ENCODE data around the gene TUBB3. TPM values are rescaled to one million over a fixed set of nuclear protein-coding genes. Genes with fewer than 3 reads are reported as not detected.

Gene TUBB3
- total RNA-seq, 1 experiment from 2014 or later: 209 TPM

DNA sequence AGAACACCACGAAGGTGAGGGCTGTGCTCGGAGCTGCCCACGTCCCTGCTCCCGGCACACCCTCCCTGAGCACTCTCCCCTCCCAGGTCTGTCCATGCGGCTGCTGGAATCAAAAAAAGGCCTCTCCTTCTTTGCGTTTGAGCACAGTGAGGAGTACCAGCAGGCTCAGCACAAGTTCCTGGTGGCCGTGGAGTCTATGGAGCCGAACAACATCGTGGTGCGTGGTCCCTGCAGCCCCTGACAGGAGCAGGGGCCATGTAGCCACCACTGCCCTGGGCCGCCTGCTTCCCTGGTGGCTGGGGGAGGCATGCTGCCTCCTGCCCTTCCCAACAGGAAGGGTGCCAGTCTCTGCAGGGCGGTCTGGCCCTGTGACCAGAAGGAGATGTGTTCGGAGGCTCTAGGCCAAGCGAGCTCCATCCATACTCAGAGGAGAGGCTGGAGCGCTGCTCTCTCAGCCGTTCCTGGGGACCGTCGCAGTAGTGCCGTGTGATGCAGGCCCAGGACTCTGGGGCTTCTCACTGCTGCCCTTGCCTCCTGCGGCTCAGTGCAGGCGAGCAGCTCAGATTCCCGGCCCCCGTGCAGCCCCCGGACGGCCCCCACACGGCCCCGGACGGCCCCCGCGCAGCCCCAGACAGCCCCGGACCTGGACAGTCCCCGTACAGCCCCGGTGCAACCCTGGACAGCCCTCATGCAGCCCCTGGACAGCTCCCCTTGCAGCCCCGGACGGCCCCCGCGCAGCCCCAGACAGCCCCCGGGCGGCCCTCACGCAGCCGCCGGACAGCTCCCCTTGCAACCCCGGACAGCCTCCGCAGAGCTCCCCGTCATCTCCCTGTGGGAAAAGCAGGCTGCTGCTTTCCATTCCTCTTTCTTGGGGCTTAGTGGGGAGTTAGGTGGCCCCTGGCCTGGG is 29.2 kb upstream of the TUBB3 start:
- POLR2A ChIA-PET: interaction anchor here (1.1 kb wide), 1 partner anchor 21 kb away, joined by 6 read pairs; the partner anchor contains the start of gene TCF25
- TF ChIP-seq, protein P1, sequence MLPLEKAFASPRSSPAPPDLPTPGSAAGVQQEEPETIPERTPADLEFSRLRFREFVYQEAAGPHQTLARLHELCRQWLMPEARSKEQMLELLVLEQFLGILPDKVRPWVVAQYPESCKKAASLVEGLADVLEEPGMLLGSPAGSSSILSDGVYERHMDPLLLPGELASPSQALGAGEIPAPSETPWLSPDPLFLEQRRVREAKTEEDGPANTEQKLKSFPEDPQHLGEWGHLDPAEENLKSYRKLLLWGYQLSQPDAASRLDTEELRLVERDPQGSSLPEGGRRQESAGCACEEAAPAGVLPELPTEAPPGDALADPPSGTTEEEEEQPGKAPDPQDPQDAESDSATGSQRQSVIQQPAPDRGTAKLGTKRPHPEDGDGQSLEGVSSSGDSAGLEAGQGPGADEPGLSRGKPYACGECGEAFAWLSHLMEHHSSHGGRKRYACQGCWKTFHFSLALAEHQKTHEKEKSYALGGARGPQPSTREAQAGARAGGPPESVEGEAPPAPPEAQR (CRISPR knock-in tag; IDR thresholded peaks at IDR 0.05): no peak
- TF ChIP-seq, protein P2, sequence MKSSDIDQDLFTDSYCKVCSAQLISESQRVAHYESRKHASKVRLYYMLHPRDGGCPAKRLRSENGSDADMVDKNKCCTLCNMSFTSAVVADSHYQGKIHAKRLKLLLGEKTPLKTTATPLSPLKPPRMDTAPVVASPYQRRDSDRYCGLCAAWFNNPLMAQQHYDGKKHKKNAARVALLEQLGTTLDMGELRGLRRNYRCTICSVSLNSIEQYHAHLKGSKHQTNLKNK (CRISPR knock-in tag; IDR thresholded peaks at IDR 0.05): no peak
- TF ChIP-seq, protein P3, sequence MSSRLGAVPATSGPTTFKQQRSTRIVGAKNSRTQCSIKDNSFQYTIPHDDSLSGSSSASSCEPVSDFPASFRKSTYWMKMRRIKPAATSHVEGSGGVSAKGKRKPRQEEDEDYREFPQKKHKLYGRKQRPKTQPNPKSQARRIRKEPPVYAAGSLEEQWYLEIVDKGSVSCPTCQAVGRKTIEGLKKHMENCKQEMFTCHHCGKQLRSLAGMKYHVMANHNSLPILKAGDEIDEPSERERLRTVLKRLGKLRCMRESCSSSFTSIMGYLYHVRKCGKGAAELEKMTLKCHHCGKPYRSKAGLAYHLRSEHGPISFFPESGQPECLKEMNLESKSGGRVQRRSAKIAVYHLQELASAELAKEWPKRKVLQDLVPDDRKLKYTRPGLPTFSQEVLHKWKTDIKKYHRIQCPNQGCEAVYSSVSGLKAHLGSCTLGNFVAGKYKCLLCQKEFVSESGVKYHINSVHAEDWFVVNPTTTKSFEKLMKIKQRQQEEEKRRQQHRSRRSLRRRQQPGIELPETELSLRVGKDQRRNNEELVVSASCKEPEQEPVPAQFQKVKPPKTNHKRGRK (CRISPR knock-in tag; IDR thresholded peaks at IDR 0.05; ENCODE audit: borderline replicate concordance): no peak
- TF ChIP-seq NFATC4 (CRISPR knock-in tag; IDR thresholded peaks at IDR 0.05): no peak
- TF ChIP-seq TEAD1 (CRISPR knock-in tag; IDR thresholded peaks at IDR 0.05): no peak
- no peak for TF ChIP-seq PRRX2 (CRISPR knock-in tag; IDR thresholded peaks at IDR 0.05)
- TF ChIP-seq, protein P4, sequence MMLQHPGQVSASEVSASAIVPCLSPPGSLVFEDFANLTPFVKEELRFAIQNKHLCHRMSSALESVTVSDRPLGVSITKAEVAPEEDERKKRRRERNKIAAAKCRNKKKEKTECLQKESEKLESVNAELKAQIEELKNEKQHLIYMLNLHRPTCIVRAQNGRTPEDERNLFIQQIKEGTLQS (CRISPR knock-in tag; conservative IDR thresholded peaks at IDR 0.05): no peak
- TF ChIP-seq TEAD4 (CRISPR knock-in tag; IDR thresholded peaks at IDR 0.05): no peak
- TF ChIP-seq, protein P5, sequence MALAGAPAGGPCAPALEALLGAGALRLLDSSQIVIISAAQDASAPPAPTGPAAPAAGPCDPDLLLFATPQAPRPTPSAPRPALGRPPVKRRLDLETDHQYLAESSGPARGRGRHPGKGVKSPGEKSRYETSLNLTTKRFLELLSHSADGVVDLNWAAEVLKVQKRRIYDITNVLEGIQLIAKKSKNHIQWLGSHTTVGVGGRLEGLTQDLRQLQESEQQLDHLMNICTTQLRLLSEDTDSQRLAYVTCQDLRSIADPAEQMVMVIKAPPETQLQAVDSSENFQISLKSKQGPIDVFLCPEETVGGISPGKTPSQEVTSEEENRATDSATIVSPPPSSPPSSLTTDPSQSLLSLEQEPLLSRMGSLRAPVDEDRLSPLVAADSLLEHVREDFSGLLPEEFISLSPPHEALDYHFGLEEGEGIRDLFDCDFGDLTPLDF (CRISPR knock-in tag; IDR thresholded peaks at IDR 0.05): no peak
- no peak for TF ChIP-seq NR2C2 (CRISPR knock-in tag; IDR thresholded peaks at IDR 0.05)
- TF ChIP-seq, protein P6, sequence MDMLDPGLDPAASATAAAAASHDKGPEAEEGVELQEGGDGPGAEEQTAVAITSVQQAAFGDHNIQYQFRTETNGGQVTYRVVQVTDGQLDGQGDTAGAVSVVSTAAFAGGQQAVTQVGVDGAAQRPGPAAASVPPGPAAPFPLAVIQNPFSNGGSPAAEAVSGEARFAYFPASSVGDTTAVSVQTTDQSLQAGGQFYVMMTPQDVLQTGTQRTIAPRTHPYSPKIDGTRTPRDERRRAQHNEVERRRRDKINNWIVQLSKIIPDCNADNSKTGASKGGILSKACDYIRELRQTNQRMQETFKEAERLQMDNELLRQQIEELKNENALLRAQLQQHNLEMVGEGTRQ (CRISPR knock-in tag; IDR thresholded peaks at IDR 0.05): no peak
- TF ChIP-seq ETV6 (CRISPR knock-in tag; IDR thresholded peaks at IDR 0.05): no peak
- no peak for TF ChIP-seq ESRRA (CRISPR knock-in tag; IDR thresholded peaks at IDR 0.05; ENCODE audit: borderline replicate concordance)
- TF ChIP-seq, protein P7, sequence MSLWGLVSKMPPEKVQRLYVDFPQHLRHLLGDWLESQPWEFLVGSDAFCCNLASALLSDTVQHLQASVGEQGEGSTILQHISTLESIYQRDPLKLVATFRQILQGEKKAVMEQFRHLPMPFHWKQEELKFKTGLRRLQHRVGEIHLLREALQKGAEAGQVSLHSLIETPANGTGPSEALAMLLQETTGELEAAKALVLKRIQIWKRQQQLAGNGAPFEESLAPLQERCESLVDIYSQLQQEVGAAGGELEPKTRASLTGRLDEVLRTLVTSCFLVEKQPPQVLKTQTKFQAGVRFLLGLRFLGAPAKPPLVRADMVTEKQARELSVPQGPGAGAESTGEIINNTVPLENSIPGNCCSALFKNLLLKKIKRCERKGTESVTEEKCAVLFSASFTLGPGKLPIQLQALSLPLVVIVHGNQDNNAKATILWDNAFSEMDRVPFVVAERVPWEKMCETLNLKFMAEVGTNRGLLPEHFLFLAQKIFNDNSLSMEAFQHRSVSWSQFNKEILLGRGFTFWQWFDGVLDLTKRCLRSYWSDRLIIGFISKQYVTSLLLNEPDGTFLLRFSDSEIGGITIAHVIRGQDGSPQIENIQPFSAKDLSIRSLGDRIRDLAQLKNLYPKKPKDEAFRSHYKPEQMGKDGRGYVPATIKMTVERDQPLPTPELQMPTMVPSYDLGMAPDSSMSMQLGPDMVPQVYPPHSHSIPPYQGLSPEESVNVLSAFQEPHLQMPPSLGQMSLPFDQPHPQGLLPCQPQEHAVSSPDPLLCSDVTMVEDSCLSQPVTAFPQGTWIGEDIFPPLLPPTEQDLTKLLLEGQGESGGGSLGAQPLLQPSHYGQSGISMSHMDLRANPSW (CRISPR knock-in tag; conservative IDR thresholded peaks at IDR 0.05; ENCODE audit: low read depth): no peak
- no peak for TF ChIP-seq RELA (CRISPR knock-in tag; IDR thresholded peaks at IDR 0.05; ENCODE audit: borderline replicate concordance)
- no peak for TF ChIP-seq ZNF423 (CRISPR knock-in tag; IDR thresholded peaks at IDR 0.05)
- no peaks in the 10 kb centered on the region for H3K9me3 Mint-ChIP-seq
- H3K27me3 Mint-ChIP-seq (ENCODE audit: low read depth): no peaks in the 10 kb centered on the region
- ATAC-seq (no peak), DNase-seq (ENCODE audit: low spot score) (no peak)
- CTCF ChIA-PET: interaction anchor here (0.9 to 1.1 kb wide), 2 partner anchors 14 to 16 kb away, joined by 4 read pairs; no protein-coding TSS in a partner anchor
- H3K4me3 Mint-ChIP-seq: no peak overlapping the region
- H3K27ac Mint-ChIP-seq: no peak overlapping the region
- H3K4me1 Mint-ChIP-seq: no peaks in the 10 kb centered on the region
- peaks cover 13% of the 10 kb centered on the region for H3K36me3 Mint-ChIP-seq

Data from WTC11 (cell line).